Retinal pigment epithelial cell (primary cell): ENCODE measurements around the gene MTRF1.

Experiments used
- DNase-seq: peaks from one replicate; pipeline ENCODE4 v3.0.0-alpha.2; 2010; ENCODE audit warnings: low read depth
- H3K4me3 ChIP-seq: 2 replicates; pipeline ENCODE4 v1.5.1; 2011; ENCODE audit warnings: mild to moderate bottlenecking, low read length, control low read depth, moderate library complexity
- TF ChIP-seq, protein P1 (sequence below): conservative IDR thresholded peaks from 2 replicates; pipeline ENCODE4 v1.5.1; 2011; ENCODE audit warnings: low read depth, low read length, control low read depth, inconsistent platforms

Gene MTRF1

DNA sequence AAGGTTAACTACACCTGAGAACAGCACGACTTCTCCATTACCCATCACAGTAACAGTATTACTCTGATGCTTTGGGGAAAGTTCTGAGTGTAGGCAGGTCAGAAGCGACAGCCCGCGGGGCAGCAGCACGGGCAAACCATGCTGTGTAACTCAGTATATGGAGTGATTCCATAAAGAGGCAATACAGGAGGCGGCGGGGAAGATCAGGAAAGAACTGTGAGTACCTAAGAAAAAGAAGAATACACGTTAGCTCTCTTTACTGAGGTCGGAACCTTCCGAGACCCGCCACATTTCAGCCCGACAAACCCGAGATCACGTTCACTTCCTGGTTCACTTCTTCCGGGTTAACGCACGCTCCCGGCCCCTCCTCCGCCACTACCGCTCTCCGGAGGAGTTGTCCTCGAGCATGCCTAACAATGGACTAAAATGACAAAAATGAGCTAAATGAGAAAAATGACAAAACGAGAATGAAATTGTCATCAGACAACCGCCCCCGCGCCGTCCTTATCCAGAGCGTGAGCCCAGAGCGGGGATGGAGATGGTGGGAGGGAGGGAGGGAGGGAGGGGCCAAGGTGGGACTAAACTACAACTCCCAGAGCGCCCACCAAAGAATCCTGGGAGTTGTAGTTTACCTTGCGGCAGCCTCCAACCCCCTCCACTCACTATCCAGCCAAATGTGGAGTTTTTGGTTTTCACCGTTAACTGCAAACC, at the start of gene MTRF1:
TSS of gene MTRF1 (minus strand) at position 316 of the 711 bp plus-strand sequence. CDS start 2,669 bp downstream, outside the sequence.
- H3K4me3 ChIP-seq, result peak within 1 kb of the TSS; percentile 91
- TF ChIP-seq, protein P1, sequence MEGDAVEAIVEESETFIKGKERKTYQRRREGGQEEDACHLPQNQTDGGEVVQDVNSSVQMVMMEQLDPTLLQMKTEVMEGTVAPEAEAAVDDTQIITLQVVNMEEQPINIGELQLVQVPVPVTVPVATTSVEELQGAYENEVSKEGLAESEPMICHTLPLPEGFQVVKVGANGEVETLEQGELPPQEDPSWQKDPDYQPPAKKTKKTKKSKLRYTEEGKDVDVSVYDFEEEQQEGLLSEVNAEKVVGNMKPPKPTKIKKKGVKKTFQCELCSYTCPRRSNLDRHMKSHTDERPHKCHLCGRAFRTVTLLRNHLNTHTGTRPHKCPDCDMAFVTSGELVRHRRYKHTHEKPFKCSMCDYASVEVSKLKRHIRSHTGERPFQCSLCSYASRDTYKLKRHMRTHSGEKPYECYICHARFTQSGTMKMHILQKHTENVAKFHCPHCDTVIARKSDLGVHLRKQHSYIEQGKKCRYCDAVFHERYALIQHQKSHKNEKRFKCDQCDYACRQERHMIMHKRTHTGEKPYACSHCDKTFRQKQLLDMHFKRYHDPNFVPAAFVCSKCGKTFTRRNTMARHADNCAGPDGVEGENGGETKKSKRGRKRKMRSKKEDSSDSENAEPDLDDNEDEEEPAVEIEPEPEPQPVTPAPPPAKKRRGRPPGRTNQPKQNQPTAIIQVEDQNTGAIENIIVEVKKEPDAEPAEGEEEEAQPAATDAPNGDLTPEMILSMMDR, result no peak
- DNase-seq, result no peak

GRCh38 chr13:41313117-41313516, 49.7 kb upstream of the MTRF1 start:
- no peak for DNase-seq
- TF ChIP-seq, protein P1, result no peak
- H3K4me3 ChIP-seq, result peak overlapping the region; percentile 94

DNA sequence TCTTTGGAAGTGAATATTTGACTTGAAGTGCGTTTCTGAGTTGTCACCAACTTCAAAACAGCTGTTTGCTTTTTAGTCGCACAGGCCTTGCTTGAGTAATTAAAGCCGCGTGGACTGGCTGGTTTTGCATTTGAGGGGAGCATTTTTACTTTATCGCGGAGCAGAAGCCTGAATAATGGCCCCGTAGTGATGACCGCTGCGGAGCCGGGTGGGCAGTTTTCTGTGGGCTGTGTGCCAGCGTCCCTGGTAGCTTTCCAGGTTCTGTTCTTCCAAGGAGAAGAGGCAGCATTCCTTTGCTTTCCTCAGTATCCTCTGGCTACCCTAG, 48.8 kb upstream of the MTRF1 start:
- TF ChIP-seq, protein P1, result no peak
- DNase-seq, result no peak
- H3K4me3 ChIP-seq, result peak overlapping the region; percentile 94

GRCh38 chr13:41311406-41312175, 48.2 kb upstream of the MTRF1 start:
- TF ChIP-seq, protein P1, result no peak
- no peak for DNase-seq
- peak overlapping the region; percentile 94 for H3K4me3 ChIP-seq

DNA sequence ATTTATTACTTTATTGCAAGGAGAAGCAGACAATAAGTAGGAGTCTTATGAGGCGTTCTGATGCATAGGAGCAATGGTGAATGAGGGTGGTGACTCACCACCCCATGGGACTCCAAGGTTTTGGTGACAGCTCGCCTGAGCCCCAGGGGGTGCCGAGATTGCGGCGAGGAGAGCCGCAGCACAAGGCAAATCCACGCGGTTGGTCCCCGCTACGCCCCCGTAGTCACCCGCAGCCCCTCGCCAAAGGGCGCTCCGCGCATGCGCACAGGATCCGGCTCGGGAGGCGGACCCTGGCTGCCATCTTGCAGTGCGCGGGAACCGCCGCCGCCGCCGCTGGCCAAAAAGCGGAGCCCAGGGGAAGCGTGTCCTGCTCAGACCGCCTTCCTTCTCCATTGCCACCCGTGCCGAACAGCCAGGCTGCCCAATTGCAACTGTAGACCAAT, 47.6 kb upstream of the MTRF1 start, which contains the start of gene NAA16:
TSS of gene NAA16 (plus strand) at position 305 of the 443 bp plus-strand sequence. CDS start 262 bp downstream, outside the sequence.
- H3K4me3 ChIP-seq, result peak within 1 kb of the TSS; percentile 94
- TF ChIP-seq, protein P1, result no peak
- peak; percentile 68 for DNase-seq

- TF ChIP-seq, protein P1, result no peak
- no peak for DNase-seq
- no peak overlapping the region for H3K4me3 ChIP-seq
These were observed 44.7 kb upstream of the MTRF1 start for GRCh38 chr13:41307884-41308640.
